ENCODE results near the gene CCDC187.

GRCh38 chr9:136264031-136264430, 39.9 kb downstream of the CCDC187 start:
- TF ChIP-seq CTCF (IDR thresholded peaks at IDR 0.05) (no peak), POLR2A (IDR thresholded peaks at IDR 0.05) (no peak)

Measured in right lobe of liver (tissue), 4 donors.